B cell (primary cell): ENCODE measurements around the gene NDC80.

Source experiments
- CTCF ChIP-seq: fragments of 200-600 bp; IDR thresholded peaks from one replicate; pipeline ENCODE4 v1.8.0; 2022; ENCODE audit warnings: antibody characterized with exemption, mild to moderate bottlenecking
- EZH2 ChIP-seq: IDR thresholded peaks from 2 replicates; pipeline ENCODE4 v1.6.1; 2012; ENCODE audit warnings: borderline replicate concordance, low read depth, mild to moderate bottlenecking, moderate library complexity, low read length; ENCODE audit not compliant: insufficient read depth, poor library complexity, severe bottlenecking

DNA sequence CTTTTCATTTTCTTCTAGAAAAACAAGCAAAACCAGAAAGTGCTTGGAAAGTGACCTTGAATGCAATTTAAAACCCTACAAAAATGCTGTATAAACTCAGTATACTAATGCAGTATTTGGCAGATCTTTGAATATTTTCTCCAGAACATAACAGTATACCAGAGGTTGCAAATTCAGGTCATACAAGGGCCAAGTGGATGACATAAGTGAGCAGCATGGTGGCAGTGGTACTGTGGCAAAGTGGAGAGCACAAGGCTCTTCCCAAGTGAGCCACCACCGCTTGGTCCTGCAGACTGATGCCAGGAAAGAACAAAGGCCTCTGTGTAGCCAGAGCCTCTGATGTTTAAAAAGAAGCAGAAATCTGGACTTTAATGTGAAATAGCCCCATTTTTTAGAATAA, 33.1 kb upstream of the NDC80 start:
- TF ChIP-seq CTCF (no peak), EZH2 (no peak)
